Measurements from ENCODE around the gene WSB1.

DNA sequence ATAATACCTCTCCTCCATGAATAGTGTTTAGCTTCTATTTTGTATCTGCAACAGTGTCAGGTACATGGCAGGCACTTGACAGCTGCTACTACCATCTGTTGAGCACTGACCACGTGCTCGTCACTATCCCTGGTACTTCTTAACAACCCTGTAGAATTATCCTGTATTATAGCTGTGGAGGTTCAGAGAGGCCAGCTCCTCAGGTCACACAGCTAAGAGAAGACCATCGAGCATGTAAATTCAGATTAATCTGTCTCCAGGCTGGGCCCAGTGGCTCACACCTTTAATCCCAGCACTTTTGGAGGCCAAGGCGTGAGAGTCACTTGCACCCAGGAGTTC lies 26.3 kb downstream of the WSB1 start:
- TF ChIP-seq, protein P1, sequence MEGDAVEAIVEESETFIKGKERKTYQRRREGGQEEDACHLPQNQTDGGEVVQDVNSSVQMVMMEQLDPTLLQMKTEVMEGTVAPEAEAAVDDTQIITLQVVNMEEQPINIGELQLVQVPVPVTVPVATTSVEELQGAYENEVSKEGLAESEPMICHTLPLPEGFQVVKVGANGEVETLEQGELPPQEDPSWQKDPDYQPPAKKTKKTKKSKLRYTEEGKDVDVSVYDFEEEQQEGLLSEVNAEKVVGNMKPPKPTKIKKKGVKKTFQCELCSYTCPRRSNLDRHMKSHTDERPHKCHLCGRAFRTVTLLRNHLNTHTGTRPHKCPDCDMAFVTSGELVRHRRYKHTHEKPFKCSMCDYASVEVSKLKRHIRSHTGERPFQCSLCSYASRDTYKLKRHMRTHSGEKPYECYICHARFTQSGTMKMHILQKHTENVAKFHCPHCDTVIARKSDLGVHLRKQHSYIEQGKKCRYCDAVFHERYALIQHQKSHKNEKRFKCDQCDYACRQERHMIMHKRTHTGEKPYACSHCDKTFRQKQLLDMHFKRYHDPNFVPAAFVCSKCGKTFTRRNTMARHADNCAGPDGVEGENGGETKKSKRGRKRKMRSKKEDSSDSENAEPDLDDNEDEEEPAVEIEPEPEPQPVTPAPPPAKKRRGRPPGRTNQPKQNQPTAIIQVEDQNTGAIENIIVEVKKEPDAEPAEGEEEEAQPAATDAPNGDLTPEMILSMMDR (IDR thresholded peaks at IDR 0.05), result no peak
- TF ChIP-seq POLR2A (IDR thresholded peaks at IDR 0.05) (no peak), POLR2AphosphoS5 (IDR thresholded peaks at IDR 0.05) (no peak), EP300 (IDR thresholded peaks at IDR 0.05) (no peak)

Data from gastroesophageal sphincter (tissue), 3 donors.